GM23248 (cell line): ENCODE measurements around the gene COL23A1.

Experiments used
- EZH2 ChIP-seq: fragments of 200-600 bp; sonication (generic); IDR thresholded peaks from 2 replicates; pipeline ENCODE4 v1.6.1; 2018; ENCODE audit warnings: antibody characterized with exemption, mild to moderate bottlenecking; ENCODE audit not compliant: insufficient read depth, poor library complexity, severe bottlenecking
- EZH2phosphoT487 ChIP-seq: fragments of 200-600 bp; sonication (generic); IDR thresholded peaks from 2 replicates; pipeline ENCODE4 v1.6.1; 2018; ENCODE audit warnings: antibody characterized with exemption, moderate library complexity, mild to moderate bottlenecking, low read depth; ENCODE audit not compliant: insufficient read depth

DNA sequence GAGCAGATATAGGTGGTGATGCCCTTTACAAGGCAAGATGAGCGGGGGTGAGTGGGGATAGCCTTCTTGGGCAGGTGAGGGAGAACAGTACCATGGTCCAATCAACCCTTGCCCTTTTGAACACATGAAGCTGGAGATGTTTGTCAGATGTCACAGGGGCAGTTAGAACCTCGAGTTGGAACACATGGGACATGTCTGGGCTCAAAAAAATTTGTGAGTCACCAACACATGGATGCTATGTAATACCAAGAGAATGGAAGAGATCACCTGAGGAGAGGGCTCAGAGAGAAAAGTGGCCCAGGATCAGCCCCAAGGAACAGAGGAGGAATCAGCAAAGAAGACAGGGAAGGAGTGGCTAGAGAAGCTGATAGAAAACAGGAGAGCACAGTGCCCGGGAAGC, 362.3 kb downstream of the COL23A1 start:
- no peak for TF ChIP-seq EZH2phosphoT487
- TF ChIP-seq EZH2, result no peak
